D721Med (cell line): ENCODE results near the gene SLCO2A1.

Experiments used
- DNase-seq: peaks from one replicate; pipeline ENCODE4 v3.0.0; 2011; ENCODE audit warnings: low spot score; ENCODE audit not compliant: insufficient read length
- FAIRE-seq: peaks from 2 replicates; lab custom pipeline; 2011; peaks lifted over from hg19 to GRCh38; lab: Jason Lieb, UNC
- TF ChIP-seq, protein P1 (sequence below): IDR thresholded peaks from 2 replicates; pipeline ENCODE4 v1.5.1; 2012; ENCODE audit warnings: mild to moderate bottlenecking, control low read depth; ENCODE audit not compliant: insufficient read depth; ENCODE audit errors: missing control alignments

The SLCO2A1 gene

DNA sequence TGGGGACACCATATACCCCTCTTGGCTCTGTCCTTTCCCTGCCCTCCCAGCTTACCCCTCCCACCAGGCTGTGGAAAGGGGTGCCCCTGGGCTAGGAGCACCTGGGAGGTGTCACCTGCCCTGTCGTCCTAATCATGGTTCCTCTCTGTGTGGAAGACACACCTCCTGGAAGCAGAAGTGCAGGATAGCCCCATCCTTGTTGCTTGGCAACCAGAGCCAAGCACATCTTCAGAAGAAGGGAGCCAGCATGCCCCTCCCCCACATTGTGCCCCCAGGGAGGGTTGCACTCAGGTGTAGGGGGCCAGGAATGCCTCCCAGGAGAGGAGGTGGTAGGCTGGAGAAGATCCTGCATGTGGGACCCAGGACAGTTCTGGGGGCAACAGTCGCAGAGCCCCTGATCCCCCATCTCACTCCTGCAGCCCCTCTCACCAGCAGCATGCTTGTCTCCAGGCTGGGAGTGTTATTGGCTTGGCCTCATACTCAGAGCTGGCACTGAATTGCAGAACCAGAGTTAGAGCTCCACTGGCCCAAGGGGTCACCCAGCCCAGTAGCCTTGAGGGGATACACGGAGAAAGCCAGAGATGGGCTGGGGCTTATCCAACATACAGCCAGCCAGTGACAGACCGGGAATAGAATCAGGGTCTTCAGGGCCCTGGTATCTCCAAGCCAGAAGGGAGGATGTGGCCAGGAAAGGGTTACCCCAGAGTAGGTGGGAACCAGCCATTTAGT lies 142.5 kb downstream of the SLCO2A1 start:
- TF ChIP-seq, protein P1, sequence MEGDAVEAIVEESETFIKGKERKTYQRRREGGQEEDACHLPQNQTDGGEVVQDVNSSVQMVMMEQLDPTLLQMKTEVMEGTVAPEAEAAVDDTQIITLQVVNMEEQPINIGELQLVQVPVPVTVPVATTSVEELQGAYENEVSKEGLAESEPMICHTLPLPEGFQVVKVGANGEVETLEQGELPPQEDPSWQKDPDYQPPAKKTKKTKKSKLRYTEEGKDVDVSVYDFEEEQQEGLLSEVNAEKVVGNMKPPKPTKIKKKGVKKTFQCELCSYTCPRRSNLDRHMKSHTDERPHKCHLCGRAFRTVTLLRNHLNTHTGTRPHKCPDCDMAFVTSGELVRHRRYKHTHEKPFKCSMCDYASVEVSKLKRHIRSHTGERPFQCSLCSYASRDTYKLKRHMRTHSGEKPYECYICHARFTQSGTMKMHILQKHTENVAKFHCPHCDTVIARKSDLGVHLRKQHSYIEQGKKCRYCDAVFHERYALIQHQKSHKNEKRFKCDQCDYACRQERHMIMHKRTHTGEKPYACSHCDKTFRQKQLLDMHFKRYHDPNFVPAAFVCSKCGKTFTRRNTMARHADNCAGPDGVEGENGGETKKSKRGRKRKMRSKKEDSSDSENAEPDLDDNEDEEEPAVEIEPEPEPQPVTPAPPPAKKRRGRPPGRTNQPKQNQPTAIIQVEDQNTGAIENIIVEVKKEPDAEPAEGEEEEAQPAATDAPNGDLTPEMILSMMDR: no peak

DNA sequence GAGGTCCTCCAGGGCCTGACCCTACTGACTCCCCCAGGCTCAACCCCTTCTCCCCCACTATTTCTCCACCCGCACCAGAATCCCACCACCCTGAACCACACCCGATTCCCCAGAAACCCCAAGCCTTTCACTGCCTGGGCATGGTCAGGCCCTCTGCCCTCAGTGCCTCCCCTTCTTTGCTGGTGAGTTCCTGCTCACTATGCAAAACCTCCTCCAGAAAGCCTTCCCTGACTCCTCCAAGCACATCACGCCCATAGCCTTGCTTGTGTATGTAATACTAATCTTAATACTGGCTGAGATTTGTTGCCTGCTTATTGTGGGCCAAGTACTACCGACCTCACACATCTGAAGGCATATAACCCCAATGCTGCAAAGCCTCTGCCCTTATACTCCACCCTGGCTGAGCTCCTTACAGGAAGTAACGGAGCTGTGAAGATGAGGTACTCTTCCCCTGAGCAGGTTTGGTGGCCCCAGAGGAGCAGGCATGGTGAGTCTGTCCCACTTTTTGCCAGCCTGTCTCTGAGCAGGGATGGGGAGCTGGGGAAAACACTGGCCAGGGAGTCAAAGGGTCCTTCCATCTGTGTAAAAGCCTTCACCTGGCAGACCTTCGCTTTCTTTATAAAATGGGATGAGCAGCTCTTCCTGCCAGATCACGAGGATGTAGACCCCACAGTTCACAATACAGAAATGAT lies 143.5 kb downstream of the SLCO2A1 start:
- DNase-seq: no peak
- TF ChIP-seq, protein P1: no peak
- FAIRE-seq: no peak

More for the DNA sequence above, 142.5 kb downstream of the SLCO2A1 start:
- FAIRE-seq: no peak
- no peak for DNase-seq

DNA sequence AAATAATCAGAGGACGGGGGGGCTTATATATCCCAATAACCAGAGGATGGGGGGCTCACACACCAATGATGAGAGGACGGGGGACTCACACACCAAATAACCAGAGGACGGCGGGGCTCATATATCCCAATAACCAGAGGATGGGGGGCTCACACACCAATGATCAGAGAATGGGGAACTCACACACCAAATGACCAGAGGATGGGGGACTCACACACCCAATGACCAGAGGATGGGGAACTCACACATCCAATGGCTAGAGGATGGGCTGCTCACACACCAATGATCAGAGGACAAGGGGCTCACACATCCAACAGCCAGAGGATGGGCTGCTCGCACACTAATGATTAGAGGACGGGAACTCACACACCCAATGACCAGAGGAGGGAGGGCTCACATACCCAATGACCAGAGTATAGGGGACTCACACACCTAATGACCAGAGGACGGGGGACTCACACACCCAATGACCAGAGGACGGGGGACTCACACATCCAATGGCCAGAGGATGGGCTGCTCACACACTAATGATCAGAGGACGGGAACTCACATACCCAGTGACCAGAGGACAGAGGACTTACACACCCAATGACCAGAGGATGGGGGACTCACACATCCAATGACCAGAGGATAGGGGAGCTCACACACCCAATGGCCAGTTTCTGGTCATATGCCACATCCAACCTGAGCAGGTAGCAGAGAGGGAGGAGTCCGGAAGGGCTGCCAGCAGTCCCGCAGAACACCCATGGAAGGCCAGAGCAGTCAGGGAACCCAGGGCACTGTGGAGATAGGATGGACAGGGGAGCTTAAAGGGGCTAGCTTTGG lies 144.6 kb downstream of the SLCO2A1 start:
- DNase-seq (no peak), FAIRE-seq (no peak)
- TF ChIP-seq, protein P1: no peak

DNA sequence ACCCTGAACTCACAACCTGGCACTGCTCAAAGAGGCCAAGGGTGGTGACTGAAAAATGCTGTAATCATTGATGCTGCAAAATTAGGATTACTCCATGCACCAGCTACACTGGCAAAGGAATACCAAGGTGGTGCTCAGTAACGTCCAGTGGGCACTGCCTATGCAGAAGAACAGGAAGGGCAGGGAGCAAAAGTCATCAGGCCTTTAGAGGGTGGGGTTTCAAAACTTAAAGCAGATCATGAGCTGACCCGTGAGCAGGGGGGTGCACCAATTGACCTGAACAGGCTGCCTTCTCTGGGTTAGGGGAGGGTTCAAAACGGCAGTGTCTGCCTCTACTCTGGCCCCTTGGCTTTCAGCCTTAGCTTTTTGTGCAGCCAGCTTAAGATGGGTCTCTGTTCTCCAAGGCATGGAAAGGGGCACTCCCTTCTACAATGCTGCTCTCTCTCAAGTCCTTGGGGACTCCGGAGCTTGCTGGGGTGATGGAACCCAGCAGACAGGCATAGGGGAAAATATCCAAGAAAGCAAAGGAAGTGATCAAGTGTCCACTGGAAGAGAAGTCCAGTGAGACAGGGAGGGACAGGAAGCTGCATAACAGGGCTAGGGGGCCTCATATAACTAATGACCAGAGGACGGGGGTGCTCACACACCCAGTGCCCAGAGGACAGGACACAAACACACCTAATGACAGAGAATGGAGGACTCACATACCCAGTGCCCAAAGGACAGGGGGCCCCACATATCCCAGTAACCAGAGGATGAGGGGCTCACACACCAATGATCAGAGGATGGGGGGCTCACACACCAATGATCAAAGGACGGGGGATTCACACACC lies 145.5 kb downstream of the SLCO2A1 start:
- TF ChIP-seq, protein P1: no peak
- no peak for FAIRE-seq
- no peak for DNase-seq

DNA sequence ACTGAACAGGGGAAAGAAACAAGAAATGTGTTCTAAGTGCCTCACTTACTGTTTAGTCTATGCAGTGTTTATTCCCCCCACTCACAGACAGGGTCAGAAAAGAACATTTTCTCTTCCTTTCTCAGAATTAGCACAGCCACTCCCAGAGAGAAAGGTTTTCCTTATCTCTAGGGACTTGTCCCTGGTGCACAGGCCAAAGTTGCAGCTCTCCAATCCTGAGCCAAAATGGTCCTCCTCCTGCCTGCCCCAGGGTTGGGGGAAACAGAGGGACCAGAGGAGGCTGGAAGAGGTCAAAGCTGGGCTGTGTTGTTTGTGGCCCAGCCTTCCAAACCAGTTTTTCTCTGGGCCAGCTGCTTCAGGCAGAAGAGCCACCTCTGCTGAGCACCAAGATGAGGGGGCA lies 146.1 kb downstream of the SLCO2A1 start:
- FAIRE-seq (no peak), DNase-seq (no peak)
- TF ChIP-seq, protein P1: no peak

DNA sequence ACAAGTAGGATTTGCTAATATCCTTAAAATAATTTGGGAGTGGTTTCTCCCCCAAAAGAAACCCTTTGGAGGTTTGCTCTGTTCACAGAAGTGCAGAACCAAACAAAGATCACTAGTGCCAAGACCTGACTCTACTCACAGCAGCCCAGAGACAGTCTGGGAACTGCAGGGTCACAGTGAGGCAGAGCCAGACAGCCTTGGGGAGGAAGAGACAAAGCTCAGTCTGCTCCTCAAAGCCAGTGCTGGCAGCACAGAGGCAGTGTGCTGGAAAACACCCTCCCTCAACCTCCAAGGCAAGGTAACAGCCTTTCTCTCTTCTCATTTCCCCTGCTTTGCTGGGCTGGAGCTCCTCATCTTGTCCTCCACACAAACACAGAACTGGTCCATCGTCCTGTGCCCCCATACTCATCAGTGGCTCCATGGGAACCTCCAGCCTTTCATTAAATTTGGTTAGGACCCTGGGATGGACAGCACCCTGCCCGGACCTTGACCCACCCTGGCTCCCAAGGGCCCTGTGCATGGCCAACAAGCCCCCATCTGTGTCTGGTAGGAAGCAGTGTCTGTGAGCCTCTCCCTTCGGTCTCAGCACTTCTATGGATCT lies 146.6 kb downstream of the SLCO2A1 start:
- FAIRE-seq: no peak
- DNase-seq: no peak
- TF ChIP-seq, protein P1: no peak
